ENCODE measurements around the gene AGBL4.

AGBL4 gene

GRCh38 chr1:48679859-48680258 is 1343.9 kb downstream of the AGBL4 start:
- DNase-seq (ENCODE audit: low read depth), result no peak

- DNase-seq (ENCODE audit: low read depth), result no peak
Measured at GRCh38 chr1:48678710-48679505, 1344.8 kb downstream of the AGBL4 start.

GRCh38 chr1:48677306-48678287 is 1346.2 kb downstream of the AGBL4 start:
- DNase-seq (ENCODE audit: low read depth), result no peak

GRCh38 chr1:48676822-48677221 is 1346.9 kb downstream of the AGBL4 start:
- no peak for DNase-seq (ENCODE audit: low read depth)

- no peak for DNase-seq (ENCODE audit: low read depth)
Measured at GRCh38 chr1:48676376-48676775, 1347.4 kb downstream of the AGBL4 start.

- DNase-seq (ENCODE audit: low read depth), result no peak
Measured at GRCh38 chr1:48675251-48675650, 1348.5 kb downstream of the AGBL4 start.

- DNase-seq (ENCODE audit: low read depth), result no peak
Measured at GRCh38 chr1:48674641-48675040, 1349.1 kb downstream of the AGBL4 start.

- DNase-seq (ENCODE audit: low read depth), result no peak
Measured at GRCh38 chr1:48673332-48674105, 1350.2 kb downstream of the AGBL4 start.

GRCh38 chr1:48671578-48671977 is 1352.2 kb downstream of the AGBL4 start:
- DNase-seq (ENCODE audit: low read depth), result no peak

GRCh38 chr1:48670234-48671020 is 1353.3 kb downstream of the AGBL4 start:
- DNase-seq (ENCODE audit: low read depth), result no peak

GRCh38 chr1:48668339-48668738 is 1355.4 kb downstream of the AGBL4 start:
- no peak for DNase-seq (ENCODE audit: low read depth)

GRCh38 chr1:48667782-48668181 is 1356.0 kb downstream of the AGBL4 start:
- no peak for DNase-seq (ENCODE audit: low read depth)

GRCh38 chr1:48665708-48666407 is 1357.9 kb downstream of the AGBL4 start:
- DNase-seq (ENCODE audit: low read depth), result no peak

- DNase-seq (ENCODE audit: low read depth), result no peak
Measured at GRCh38 chr1:48661726-48662463, 1361.9 kb downstream of the AGBL4 start.

- DNase-seq (ENCODE audit: low read depth), result no peak
Measured at GRCh38 chr1:48659801-48660200, 1364.0 kb downstream of the AGBL4 start.

- DNase-seq (ENCODE audit: low read depth), result no peak
Measured at GRCh38 chr1:48657413-48657812, 1366.3 kb downstream of the AGBL4 start.

- no peak for DNase-seq (ENCODE audit: low read depth)
Measured at GRCh38 chr1:48654606-48655210, 1369.0 kb downstream of the AGBL4 start.

GRCh38 chr1:48652334-48652733 is 1371.4 kb downstream of the AGBL4 start:
- no peak for DNase-seq (ENCODE audit: low read depth)

GRCh38 chr1:48649880-48650279 is 1373.9 kb downstream of the AGBL4 start:
- no peak for DNase-seq (ENCODE audit: low read depth)

- DNase-seq (ENCODE audit: low read depth), result no peak
Measured at GRCh38 chr1:48645883-48646282, 1377.9 kb downstream of the AGBL4 start.

Data from stimulated activated CD8-positive, alpha-beta memory T cell treated with anti-CD3 and anti-CD28 coated beads, Interleukin-12 subunit alpha, Interleukin-12 subunit beta, amount 100 ng/mL, for 1 hour (primary cell).